ENCODE results near the gene P4HA3. TPM values are rescaled to one million over a fixed set of nuclear protein-coding genes. Genes with fewer than 3 reads are reported as not detected.
A peak's percentile ranks its signal among the peaks of the same experiment; 100 is the strongest.

P4HA3 gene
- under 1 TPM in 1 of 4 donors, not detected in 3; 0.42 TPM for total RNA-seq

DNA sequence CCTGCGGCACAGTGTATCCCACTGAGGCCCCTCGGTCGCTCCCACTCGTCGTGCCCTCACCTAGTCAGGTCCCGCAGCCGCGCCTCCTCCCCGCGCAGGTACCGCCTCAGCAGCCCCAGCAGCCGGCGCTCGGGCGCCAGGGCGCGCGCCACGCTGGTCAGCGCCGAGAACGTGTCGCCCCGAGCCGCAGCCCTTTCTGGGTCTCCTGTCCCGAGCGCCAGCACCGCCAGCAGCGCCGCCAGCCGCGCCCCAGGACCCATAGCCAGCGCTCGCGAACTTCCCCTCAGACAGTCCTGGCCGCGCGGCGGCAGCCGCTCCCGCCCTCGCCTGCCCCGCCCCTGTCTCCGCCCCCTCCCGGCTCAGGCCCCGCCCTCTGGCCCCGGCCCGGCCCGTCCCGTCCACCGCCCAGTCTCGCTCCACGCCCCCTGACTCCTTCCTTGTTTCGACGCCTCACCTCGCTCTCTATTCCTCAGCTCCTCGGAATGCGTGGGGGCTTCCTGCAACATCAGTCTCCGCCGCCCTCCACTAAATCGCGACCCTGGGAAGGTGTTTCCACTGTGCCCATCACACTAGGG, at the start of gene P4HA3:
P4HA3 (minus strand) TSS at position 289 of the 575 bp plus-strand sequence; CDS start at position 260, 29 bp downstream.
- 11% methylated on average over 30 of the region's 62 CpGs for WGBS
- TF ChIP-seq EP300 (IDR thresholded peaks at IDR 0.05) (no peak), POLR2AphosphoS5 (IDR thresholded peaks at IDR 0.05) (no peak), POLR2A (IDR thresholded peaks at IDR 0.05) (no peak)
- TF ChIP-seq, protein P1, sequence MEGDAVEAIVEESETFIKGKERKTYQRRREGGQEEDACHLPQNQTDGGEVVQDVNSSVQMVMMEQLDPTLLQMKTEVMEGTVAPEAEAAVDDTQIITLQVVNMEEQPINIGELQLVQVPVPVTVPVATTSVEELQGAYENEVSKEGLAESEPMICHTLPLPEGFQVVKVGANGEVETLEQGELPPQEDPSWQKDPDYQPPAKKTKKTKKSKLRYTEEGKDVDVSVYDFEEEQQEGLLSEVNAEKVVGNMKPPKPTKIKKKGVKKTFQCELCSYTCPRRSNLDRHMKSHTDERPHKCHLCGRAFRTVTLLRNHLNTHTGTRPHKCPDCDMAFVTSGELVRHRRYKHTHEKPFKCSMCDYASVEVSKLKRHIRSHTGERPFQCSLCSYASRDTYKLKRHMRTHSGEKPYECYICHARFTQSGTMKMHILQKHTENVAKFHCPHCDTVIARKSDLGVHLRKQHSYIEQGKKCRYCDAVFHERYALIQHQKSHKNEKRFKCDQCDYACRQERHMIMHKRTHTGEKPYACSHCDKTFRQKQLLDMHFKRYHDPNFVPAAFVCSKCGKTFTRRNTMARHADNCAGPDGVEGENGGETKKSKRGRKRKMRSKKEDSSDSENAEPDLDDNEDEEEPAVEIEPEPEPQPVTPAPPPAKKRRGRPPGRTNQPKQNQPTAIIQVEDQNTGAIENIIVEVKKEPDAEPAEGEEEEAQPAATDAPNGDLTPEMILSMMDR (IDR thresholded peaks at IDR 0.05): no peak

DNA sequence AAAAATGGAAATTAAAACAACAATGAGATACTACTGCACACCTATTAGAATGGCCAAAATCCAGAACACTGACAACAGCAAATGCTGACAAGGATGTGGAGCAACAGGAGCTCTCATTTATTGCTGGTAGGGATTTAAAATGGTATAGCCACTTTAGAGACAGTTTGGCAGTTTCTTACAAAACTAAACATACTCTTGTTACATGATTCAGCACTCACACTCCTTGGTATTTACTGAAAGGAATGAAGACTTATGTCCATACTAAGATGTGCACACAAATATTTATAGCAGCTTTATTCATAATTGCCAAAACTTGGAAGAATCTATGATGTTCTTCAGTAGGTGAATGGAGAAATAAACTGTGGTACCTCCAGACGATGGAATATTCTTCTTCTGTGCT, 46.0 kb upstream of the P4HA3 start:
- Histone ChIP-seq H3K27me3 (no peaks in the 10 kb centered on the region), H3K4me1 (no peaks in the 10 kb centered on the region), H3K4me3 (no peak overlapping the region), H3K9me3 (no peaks in the 10 kb centered on the region), H3K36me3 (peaks cover 17% of the 10 kb centered on the region), H3K27ac (no peak overlapping the region)
- WGBS: 97% methylated on average over 1 of the region's 1 CpG
- TF ChIP-seq POLR2A (IDR thresholded peaks at IDR 0.05) (no peak), POLR2AphosphoS5 (IDR thresholded peaks at IDR 0.05) (no peak), EP300 (IDR thresholded peaks at IDR 0.05) (no peak)
- TF ChIP-seq, protein P1 (IDR thresholded peaks at IDR 0.05): no peak
- DNase-seq (ENCODE audit: low spot score in 2 of 2): no peak

More for the DNA sequence above, at the start of gene P4HA3:
- H3K4me3 ChIP-seq: peak within 1 kb of the TSS; percentile 51
- no peaks in the 10 kb centered on the region for H3K36me3 ChIP-seq
- peak in 1 of 2 donors; percentile 82 for DNase-seq (ENCODE audit: low spot score in 2 of 2)
- H3K4me1 ChIP-seq: peaks cover 12% of the 10 kb centered on the region
- H3K27ac ChIP-seq: no peak within 1 kb of the TSS
- H3K9me3 ChIP-seq: no peaks in the 10 kb centered on the region
- no peaks in the 10 kb centered on the region for H3K27me3 ChIP-seq

DNA sequence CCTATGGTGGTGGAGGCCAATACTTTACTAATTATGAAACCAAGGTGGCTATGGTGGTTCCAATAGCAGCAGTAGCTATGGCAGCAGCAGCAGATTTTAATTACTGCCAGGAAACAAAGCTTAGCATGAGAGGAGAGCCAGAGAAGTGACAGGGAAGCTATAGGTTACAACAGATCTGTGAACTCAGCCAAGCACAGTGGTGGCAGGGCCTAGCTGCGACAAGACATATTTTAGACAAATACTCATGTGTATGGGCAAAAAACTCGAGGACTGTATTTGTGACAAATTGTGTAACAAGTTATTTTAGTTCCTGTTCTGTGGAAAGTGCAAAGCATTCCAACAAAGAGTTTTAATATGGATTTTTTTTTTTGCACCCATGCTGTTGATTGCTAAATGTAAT, 44.2 kb upstream of the P4HA3 start:
- TF ChIP-seq POLR2AphosphoS5 (IDR thresholded peaks at IDR 0.05) (no peak), POLR2A (IDR thresholded peaks at IDR 0.05) (no peak), EP300 (IDR thresholded peaks at IDR 0.05) (no peak)
- TF ChIP-seq, protein P1 (IDR thresholded peaks at IDR 0.05): no peak
- H3K4me3 ChIP-seq: no peak overlapping the region
- no peaks in the 10 kb centered on the region for H3K9me3 ChIP-seq
- H3K4me1 ChIP-seq: no peaks in the 10 kb centered on the region
- H3K27ac ChIP-seq: no peak overlapping the region
- DNase-seq (ENCODE audit: low spot score in 2 of 2): no peak
- WGBS: 78% methylated on average over 2 of the region's 2 CpGs
- no peaks in the 10 kb centered on the region for H3K27me3 ChIP-seq
- H3K36me3 ChIP-seq: peaks cover 13% of the 10 kb centered on the region

DNA sequence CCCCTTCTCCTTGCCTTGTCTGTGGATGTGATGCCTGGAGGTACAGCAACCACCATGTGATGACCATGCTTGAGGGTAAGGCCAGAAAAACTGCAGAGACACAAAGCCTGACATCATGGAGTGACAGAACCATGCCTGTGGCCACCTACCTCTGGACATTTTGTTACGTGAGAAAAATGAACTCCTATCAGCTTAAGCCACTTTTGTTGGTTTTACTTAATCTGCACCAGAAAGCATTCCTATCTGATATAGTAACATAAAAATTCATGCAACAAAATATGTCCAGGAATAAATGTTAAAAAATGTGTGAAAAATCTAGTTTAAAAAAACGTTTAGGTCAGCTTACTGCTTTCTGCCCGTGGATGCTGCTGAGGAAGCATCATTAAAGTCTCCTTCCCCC, 42.6 kb upstream of the P4HA3 start:
- TF ChIP-seq, protein P1 (IDR thresholded peaks at IDR 0.05): no peak
- TF ChIP-seq EP300 (IDR thresholded peaks at IDR 0.05): no peak
- no peak for TF ChIP-seq POLR2A (IDR thresholded peaks at IDR 0.05)
- no peak for TF ChIP-seq POLR2AphosphoS5 (IDR thresholded peaks at IDR 0.05)

DNA sequence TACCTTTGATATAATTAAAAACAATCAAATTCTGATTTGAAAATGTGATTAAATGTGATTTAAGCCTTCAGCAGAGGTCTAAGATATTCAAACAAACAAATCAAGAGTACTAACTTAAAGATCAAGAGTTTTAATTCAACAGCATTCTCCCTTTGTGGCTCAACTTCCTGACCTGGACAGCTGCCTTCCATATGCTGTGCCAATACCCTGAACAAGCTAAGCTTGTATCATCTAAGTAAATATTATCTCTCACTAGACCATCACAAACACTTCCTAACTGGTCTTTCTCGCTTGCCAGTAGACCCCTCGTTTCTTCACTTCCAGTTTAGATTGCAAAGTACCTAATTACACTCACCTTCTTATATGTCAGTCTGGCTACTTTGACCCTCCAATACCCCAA, 35.9 kb upstream of the P4HA3 start:
- WGBS: 72% methylated on average over 2 of the region's 2 CpGs
- TF ChIP-seq EP300 (IDR thresholded peaks at IDR 0.05) (no peak), POLR2AphosphoS5 (IDR thresholded peaks at IDR 0.05) (no peak), POLR2A (IDR thresholded peaks at IDR 0.05) (no peak)
- TF ChIP-seq, protein P1 (IDR thresholded peaks at IDR 0.05): no peak
- H3K36me3 ChIP-seq: no peaks in the 10 kb centered on the region
- H3K4me3 ChIP-seq: no peak overlapping the region
- H3K27ac ChIP-seq: no peak overlapping the region
- no peaks in the 10 kb centered on the region for H3K27me3 ChIP-seq
- DNase-seq (ENCODE audit: low spot score in 2 of 2): no peak
- no peaks in the 10 kb centered on the region for H3K9me3 ChIP-seq
- H3K4me1 ChIP-seq: no peaks in the 10 kb centered on the region

More for the DNA sequence above, 42.6 kb upstream of the P4HA3 start:
- H3K27me3 ChIP-seq: no peaks in the 10 kb centered on the region
- 62% methylated on average over 3 of the region's 3 CpGs for WGBS
- DNase-seq (ENCODE audit: low spot score in 2 of 2): no peak
- no peak overlapping the region for H3K27ac ChIP-seq
- no peaks in the 10 kb centered on the region for H3K4me1 ChIP-seq
- no peak overlapping the region for H3K4me3 ChIP-seq
- H3K9me3 ChIP-seq: no peaks in the 10 kb centered on the region
- H3K36me3 ChIP-seq: peaks cover 5% of the 10 kb centered on the region

Measured in suprapubic skin (tissue), 4 donors.